Right kidney (tissue), 9 donors: Measurements from ENCODE around the gene EVL.
"Not testable (repeated sequence)": the region's sequence is repeated elsewhere in the genome, so short reads cannot be mapped to it uniquely, and the experiment has no call there.

Experiments used
- DNase-seq: peaks from one replicate; pipeline ENCODE4 v3.0.0-alpha.2; 2016
- long read RNA-seq, 8 donors: transcript quantifications; one replicate each; lab custom pipeline, GENCODE V29; 2026

The EVL gene, protein sequence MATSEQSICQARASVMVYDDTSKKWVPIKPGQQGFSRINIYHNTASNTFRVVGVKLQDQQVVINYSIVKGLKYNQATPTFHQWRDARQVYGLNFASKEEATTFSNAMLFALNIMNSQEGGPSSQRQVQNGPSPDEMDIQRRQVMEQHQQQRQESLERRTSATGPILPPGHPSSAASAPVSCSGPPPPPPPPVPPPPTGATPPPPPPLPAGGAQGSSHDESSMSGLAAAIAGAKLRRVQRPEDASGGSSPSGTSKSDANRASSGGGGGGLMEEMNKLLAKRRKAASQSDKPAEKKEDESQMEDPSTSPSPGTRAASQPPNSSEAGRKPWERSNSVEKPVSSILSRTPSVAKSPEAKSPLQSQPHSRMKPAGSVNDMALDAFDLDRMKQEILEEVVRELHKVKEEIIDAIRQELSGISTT
- long read RNA-seq, donor 1, transcript EVL-217 (3 exons, 1,547 nt) = major isoform, 17 of 48 reads
- long read RNA-seq, donor 1, transcript EVL-202 (14 exons, 2,353 nt) = minor isoform, 15 of 48 reads
- long read RNA-seq, donor 1, partial matches to known transcripts = 12 of 48 reads
- long read RNA-seq, donor 1, other reads (novel, unspliced or antisense) = 0 of 48 reads
- long read RNA-seq, donor 2, transcript EVL-202 (14 exons, 2,353 nt) = major isoform, 7 of 25 reads
- long read RNA-seq, donor 2, partial matches to known transcripts = 8 of 25 reads
- long read RNA-seq, donor 2, other reads (novel, unspliced or antisense) = 5 of 25 reads
- long read RNA-seq, donor 3, transcript EVL-217 (3 exons, 1,547 nt) = major isoform, 11 of 23 reads
- long read RNA-seq, donor 3, transcript EVL-202 (14 exons, 2,353 nt) = minor isoform, 10 of 23 reads
- long read RNA-seq, donor 3, partial matches to known transcripts = 0 of 23 reads
- long read RNA-seq, donor 3, other reads (novel, unspliced or antisense) = 0 of 23 reads
- long read RNA-seq, donor 4, transcript EVL-202 (14 exons, 2,353 nt) = minor isoform, 14 of 43 reads
- long read RNA-seq, donor 4, transcript EVL-217 (3 exons, 1,547 nt) = major isoform, 15 of 43 reads
- long read RNA-seq, donor 4, partial matches to known transcripts = 12 of 43 reads
- long read RNA-seq, donor 4, other reads (novel, unspliced or antisense) = 0 of 43 reads
- long read RNA-seq, donor 5, transcript EVL-217 (3 exons, 1,547 nt) = minor isoform, 12 of 40 reads
- long read RNA-seq, donor 5, transcript EVL-202 (14 exons, 2,353 nt) = major isoform, 20 of 40 reads
- long read RNA-seq, donor 5, partial matches to known transcripts = 5 of 40 reads
- long read RNA-seq, donor 5, other reads (novel, unspliced or antisense) = 0 of 40 reads
- long read RNA-seq, donor 6, transcript EVL-202 (14 exons, 2,353 nt) = major isoform, 10 of 30 reads
- long read RNA-seq, donor 6, transcript EVL-217 (3 exons, 1,547 nt) = minor isoform, 5 of 30 reads
- long read RNA-seq, donor 6, partial matches to known transcripts = 15 of 30 reads
- long read RNA-seq, donor 6, other reads (novel, unspliced or antisense) = 0 of 30 reads
- long read RNA-seq, donor 7 = 0 reads
- long read RNA-seq, donor 8, transcript EVL-217 (3 exons, 1,547 nt) = major isoform, 15 of 31 reads
- long read RNA-seq, donor 8, transcript EVL-202 (14 exons, 2,353 nt) = minor isoform, 14 of 31 reads
- long read RNA-seq, donor 8, partial matches to known transcripts = 0 of 31 reads
- long read RNA-seq, donor 8, other reads (novel, unspliced or antisense) = 0 of 31 reads

DNA sequence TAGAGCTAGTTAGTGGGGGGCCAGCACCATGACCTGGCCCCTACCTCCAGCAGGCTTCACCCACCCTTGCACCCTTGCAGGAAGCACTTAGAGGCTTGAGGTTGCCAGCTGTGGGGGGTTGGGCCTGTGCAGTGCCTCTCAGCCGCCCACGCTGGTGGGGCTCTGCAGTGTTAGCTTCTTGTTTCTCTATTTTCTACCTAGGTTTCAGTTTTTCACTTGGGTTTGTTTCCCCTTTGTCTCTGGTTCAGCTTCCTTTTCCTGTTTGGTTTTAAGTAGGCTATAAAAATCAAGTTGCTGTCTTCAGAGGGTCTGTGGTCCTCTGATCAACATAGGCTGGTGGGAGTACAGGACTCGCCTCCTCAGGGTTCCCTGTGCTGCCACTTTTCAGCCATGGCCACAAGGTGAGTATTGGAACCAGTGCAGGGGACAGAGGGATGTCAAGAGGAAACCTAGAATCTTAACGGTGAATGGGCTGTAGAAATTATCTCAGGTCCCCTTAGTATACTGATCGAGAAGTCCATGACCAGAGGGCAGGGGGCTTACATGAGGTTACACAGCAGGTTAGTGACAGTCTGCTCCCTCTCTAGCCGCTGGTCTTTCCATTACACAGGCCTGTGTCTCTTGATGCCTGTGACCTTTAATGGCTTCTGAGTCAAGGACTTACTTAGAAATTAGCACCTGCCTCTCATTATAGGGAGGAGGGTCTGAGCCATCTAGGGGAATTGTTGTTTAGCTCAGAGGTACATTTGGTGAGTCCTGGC lies at the start of gene EVL:
EVL (plus strand) TSS at position 312 of the 761 bp plus-strand sequence; CDS start at position 391, 79 bp downstream.
- no peak for DNase-seq

DNA sequence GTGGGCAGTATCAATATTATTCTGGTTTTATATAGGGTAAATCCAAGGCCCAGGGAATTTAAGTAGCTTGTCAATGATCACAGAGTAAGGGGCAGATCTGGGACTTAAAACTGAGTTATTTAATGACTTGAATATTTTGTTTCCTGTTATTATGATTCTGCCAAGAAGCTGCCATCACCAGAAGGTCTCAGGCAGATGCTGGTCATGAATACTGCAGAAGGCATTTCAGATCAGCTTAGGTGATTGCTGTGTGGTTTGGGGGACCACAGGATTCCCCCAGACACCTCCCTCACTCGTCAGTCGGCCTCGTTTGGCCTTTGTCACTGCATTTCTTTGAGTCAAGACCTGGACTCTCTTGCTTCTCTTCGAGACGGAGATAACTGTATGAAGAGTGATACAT lies 47.7 kb upstream of the EVL start:
- DNase-seq = no peak

DNA sequence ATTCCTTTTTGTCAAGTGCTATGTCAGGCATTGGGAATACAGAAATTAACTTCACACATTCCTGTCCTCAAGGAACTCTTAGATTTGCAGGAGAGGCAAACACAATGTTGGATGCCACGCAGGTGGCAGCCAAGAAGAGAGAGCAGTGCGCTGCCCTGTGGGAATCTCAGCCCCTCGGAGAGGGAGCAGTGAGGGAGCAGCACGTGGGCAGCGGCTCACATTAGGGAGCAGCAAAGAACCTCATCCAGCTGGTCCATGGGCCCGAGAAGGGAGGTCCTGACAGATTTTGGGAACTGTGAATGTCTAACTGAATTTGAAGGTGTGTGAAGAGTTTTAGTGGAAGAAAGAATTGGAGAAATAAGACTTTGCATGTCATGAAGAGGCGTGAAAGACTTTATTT lies 47.2 kb upstream of the EVL start:
- no peak for DNase-seq

DNA sequence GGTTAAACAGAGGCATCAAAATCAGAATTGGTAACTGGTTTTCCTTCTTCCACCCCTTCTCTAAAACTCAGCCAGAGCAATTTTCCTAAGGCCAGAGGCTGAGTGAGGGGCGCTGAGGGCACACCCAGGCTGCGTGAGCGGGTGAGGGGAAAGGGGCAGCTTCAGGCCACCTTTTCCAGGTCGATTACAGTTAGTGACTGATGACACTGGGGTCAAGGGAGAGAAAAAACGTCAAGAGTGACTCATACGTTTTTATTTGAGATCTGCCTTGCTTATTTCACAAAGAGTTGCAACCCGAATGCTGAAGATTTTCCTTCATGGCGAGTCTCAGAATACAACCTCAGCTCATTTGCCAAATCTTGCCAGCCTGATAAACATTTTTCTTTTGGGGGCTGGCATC lies 46.7 kb upstream of the EVL start:
- no peak for DNase-seq

DNA sequence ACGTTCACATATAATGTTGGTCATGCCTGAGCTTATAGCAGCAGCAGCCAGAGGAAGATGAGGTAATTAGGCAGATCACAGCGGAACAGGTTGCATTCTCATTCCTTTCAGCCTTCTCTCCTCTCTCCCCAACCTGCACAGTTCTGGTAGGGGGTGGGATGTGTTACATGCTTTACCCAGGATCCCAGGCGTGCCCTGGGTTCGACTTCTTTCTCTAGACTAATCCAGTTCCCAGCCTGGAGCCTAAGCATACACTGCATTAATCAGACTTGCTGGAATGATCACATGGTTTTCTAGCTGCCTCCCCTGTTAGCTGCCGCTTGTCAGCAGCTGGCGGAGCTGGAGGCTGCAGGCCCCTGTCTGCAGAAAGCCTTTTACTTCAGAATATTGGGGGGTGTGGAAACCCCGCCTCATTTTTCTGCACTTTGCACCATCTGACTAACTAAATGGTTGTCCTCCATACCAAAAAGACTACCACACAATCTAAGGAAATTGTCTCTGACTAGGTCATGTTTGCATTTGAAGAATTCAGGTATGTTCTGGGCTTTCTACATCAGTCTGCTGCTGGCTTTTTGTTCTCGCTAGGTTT lies 46.0 kb upstream of the EVL start:
- peak; percentile 56 for DNase-seq

DNA sequence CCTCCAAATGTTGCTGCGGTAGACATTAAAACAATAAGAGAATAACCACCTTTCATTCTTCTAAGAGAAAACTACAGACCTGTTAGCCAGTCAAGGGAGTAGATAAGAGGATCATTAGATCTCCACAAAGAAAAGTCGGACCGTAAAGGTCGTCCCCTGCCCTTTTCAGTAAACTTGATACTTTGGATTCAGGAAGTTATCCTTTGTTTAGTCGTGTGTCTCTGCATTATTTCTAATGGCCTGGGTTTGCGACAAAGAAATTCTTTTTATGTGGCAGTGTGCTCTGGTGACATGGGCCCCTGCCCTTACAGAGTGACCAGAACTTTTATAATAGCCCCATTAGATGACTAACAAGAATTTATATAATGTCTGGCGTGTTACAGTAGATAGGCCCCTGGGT lies 44.6 kb upstream of the EVL start:
- no peak for DNase-seq

DNA sequence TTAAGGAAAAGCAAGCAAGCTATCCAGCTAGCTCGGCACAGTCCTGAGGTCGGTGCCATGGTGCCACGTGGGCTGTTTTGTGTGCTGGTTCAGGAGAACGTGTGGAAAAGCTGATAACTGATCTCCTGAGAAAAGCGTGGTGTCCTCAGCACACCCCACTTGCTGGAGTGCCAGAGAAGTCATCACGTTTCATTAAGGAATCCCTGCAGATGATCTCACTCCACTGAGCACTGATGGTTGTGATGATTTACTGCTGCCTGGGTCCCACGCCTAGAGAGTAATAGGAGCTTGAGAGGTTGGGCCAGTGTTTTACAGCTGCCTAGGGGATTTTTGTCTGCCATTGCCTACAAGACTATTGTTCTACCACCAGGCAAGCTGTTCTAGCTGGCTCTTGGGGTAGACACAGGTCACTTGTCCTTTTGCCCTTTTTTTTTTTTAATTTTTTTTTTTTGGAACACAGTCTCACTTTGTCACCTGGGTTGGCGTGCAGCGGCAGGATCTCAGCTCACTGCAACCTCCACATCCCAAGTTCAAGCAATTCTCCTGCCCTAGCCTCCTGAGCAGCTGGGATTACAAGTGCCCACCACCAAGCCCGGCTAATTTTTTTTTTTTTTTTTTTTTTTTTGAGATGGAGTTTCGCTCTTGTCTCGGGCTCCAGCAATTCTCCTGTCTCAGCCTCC lies 42.3 kb upstream of the EVL start:
- no peak for DNase-seq

DNA sequence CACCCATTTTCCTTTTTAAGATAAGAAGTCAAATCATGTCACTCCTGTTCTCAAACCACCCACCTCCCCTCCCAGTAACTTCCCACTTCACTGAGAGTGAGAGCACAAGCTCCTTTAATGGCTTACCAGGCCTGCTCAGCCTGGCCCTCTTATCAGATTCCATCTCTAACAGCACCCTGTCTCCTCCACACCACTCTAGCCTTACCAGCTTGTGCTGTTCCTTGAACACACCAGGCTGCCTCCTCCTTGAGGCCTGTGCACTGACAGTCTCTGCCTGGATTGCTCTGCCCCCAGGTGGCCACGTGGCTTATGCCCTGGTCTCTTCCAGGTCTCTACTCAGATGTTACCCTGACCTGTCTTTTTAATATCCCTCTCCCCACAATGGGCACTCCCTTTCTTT lies 40.1 kb upstream of the EVL start:
- DNase-seq = no peak

DNA sequence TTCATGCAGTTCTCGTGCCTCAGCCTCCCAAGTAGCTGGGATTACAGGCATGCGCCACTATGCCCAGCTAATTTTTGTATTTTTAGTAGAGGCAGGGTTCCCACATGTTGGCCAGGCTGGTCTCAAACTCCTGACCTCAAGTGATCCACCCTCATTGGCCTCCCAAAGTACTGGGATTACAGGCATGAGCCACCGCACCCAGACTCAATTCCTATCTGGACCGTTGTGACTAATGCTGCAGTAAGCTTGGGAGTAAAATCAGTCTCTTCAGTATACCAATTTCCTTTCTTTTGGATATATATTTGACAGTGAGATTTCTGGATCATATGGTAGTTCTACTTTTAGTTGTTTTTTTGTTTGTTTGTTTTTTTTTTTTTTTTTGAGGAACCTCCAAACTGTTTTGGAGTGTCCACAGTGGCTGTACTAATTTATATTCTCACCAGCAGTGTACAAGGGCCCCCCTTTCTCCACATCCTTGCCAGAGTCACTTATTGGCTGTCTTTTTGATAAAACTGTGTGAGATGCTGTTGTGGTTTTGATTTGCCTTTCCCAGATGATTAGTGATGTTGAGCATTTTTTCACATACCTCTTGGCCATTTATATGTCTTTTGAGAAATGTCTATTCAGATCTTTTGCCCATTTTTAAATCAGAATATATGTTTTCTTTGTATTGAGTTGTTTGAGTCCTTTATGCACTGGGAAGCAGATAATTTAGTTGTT lies 37.3 kb upstream of the EVL start:
- no peak for DNase-seq

DNA sequence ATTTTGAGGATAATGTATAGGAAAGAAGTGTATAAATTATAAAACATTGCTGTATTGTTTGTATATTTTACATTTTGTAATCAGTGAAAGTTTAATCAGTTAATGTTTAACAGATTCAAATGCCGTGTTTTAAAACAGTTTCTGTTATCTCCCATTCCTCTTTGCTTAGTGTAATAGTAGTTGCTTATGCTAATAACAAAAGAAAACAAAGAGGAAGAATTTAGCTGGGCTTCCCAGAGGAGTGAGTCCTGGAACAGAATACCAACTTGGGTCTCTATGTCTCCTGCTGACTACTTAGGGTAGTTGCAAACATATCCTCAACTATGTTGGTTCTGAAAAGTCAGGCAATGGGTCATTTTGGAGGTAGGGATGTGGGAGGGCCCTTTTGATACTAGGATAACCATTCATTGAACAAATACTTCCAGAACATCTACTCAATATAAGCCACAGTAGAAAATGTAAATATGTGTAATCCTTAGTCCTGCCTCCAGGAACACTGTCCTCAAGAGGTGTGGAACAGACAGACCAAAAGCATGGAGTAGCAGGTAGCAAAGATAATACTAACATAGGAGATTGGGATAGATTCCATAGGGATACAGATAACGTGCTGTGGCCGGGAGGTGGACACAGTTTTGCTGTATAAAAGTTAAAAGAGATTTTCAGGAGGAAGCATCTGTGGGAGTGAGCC lies 36.1 kb upstream of the EVL start:
- no peak for DNase-seq

DNA sequence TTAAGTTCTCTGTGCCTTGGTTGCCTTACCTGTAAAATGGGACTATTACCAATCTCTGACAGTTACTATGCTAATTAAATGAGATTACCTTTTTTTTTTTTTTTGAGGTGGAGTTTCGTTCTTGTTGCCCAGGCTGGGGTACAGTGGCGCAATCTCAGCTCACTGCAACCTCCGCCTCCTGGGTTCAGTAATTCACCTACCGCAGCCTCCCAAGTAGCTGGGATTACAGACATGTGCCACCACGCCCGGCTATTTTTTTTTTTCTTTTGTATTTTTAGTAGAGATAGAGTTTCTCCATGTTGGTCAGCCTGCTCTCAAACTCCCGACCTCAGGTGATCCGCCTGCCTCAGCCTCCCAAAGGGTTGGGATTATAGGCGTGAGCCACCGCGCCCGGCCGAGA lies 35.2 kb upstream of the EVL start:
- not testable (repeated sequence) for DNase-seq

DNA sequence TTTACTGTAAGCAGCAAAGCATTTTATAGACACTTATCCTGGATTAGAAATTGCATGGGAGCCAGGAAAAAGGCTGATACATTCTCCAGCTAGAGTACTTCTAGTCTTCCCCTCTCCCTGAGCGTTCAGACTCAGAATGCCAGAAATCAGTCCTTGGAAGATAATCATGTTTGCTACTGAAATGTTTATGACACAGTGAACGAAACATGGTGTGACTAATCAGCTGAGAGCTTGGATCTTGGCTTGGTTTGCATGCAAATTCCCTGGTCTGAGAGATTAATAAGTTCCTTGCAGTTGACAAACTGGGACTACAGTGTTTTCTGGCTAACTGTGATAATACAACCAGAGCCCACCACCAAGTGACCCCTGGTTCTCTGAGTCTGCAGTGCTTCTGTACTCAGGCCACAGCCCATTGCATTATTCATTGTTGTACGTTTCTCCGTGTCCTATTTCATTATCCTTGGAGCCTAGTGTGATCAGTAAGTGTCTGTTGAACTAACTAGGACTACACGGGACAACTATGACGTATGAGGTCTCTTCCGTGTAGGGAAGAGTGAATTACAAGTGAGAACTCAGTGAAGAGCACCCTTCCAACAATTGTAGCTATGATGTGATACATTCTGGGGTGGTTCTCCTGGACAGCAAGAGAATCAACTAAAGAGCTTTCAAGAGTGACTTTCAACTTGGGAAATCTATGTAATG lies 34.6 kb upstream of the EVL start:
- no peak for DNase-seq

DNA sequence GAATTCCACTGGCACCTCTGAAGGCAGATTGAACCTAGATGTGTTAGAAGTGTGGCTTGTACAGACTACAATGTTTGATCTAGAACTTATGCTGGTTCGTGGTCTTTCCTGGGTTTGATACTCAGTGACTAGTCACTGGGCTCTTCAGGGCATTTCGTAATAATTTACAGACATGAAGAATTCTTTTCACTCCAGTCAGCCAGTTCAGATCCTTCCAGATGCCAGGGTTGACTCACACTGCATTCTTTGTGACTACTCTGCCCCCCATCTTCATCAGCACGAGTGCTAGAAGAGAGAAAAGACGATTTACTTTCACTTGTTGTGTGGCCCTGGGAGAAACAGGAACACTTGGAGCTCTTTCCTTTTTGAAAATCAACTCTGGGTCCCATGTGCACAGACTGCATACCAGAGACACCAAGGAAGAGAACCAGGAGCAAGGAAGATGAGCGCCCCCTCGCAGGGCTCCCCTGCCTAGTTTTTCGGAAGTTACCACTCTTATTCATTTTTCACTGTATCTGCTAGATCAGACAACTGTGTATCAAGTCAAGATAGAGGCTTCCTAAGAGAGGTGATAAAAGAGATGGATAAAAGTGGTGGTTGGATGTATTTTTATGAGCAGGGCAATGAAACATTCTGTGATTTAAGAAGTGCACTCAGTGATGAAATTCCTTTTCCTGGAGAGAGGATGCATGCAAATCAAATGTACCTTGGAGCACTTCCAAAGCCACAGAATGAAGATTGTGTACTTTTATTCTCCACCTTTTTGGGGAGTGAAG lies 33.5 kb upstream of the EVL start:
- no peak for DNase-seq

DNA sequence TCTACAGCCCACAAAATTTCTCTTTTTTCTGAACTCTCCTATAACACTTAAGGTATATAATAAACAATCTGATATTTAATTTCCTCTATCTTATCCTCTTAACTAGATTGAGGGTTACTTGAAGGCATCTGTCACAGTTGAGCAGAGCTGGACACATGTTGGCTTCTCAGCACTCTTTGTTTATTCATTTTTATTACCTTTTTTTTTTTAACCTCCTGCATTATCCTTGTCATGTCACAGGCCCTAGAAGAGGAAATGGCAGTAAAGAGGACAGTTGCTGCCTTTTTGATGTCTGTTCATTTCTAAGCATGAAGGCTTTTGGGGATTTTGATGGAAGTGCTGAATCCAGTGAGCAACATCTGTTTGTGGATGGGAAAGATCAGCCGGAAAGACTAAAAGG lies 32.5 kb upstream of the EVL start:
- DNase-seq = no peak

DNA sequence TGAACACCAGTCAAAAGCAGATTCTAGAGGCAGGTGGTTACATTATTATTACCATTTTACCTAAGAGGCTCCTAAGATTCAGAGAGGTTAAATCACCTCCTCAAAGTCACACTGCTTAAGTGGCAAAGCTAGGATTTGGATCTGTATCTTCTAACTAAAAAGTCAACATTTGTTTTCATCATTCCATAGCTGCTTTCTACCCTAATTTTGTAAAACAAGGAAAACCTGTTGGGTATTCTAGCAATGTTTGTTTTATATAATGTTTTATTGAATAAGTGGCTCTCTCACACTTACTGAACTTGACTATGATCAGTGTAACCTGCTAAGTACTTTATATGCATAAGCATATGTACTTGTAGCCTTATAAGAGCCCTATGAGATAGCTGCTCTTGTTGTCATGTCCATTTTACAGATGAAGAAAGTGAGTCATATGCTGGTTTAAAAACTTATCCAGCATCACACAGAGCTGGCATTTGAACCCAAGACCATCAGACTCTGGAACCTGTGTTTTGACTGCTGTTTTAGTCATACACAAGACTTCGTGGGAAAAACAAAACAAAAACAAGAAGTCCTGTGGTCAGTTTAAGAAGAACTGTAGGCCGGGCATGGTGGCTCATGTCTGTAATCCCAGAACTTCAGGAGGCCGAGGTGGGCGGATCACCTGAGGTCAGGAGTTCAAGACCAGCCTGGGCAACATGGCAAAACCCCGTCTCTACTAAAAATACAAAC lies 31.7 kb upstream of the EVL start:
- no peak for DNase-seq

DNA sequence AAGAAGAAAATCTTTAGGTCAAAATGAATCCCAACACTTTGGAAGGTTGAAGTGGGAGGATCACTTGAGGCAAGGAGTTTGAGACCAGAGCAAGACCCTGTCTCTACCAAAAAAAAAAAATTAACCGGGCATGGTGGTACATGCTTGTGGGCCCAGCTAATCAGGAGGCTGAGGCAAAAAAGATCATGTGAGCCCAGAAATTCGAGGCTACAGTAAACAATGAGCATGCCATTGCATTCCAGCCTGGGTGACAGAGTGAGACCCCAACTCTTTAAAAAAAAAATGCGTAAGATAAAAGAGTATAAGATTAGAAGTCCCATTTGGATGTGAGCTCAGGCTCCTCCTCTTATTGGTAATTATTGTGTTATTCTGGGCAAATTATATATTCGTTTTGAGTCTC lies 30.8 kb upstream of the EVL start:
- no peak for DNase-seq
